ENCODE results near the gene ANO10.

- TF ChIP-seq CTCF (conservative IDR thresholded peaks at IDR 0.05; ENCODE audit: low read depth, low read length) (no peak), EZH2 (IDR thresholded peaks at IDR 0.05; ENCODE audit: low read length, unreplicated experiment) (no peak), EZH2phosphoT487 (IDR thresholded peaks at IDR 0.05; ENCODE audit: borderline replicate concordance, low read length) (no peak)
Observed at GRCh38 chr3:43379343-43379742, 242.5 kb downstream of the ANO10 start.
